Vagina (tissue), 2 donors: ENCODE measurements around the gene RNASE13. TPM values are rescaled to one million over a fixed set of nuclear protein-coding genes. Genes with fewer than 3 reads are reported as not detected.

Experiments used
- DNase-seq, 2 donors: peaks; one replicate each; pipeline ENCODE4 v3.0.0-alpha.2; 2017; ENCODE audit errors: extremely low spot score in 2 of 2
- H3K27ac ChIP-seq: fragments of 200-600 bp; sonication (generic); one replicate; pipeline ENCODE4 v1.5.1; 2019
- H3K27me3 ChIP-seq: fragments of 200-600 bp; sonication (generic); one replicate; pipeline ENCODE4 v1.5.1; 2019
- H3K36me3 ChIP-seq, 2 donors: fragments of 200-600 bp; sonication (generic); one replicate each; pipeline ENCODE4 v1.5.1; 2017 to 2019
- H3K4me1 ChIP-seq: fragments of 200-600 bp; sonication (generic); one replicate; pipeline ENCODE4 v1.5.1; 2019
- H3K4me3 ChIP-seq, 2 donors: fragments of 200-600 bp; sonication (generic); 1 replicate in 1 of 2; 2 replicates in 1 of 2; pipeline ENCODE4 v1.5.1; 2016 to 2019
- H3K9me3 ChIP-seq: fragments of 200-600 bp; sonication (generic); one replicate; pipeline ENCODE4 v1.5.1; 2019
- POLR2A ChIP-seq, 2 donors: fragments of 450-650 bp; IDR thresholded peaks; one replicate each; pipeline ENCODE4 v1.6.1; 2017; ENCODE audit warnings: antibody characterized with exemption in 2 of 2, mild to moderate bottlenecking in 2 of 2, moderate library complexity in 2 of 2
- POLR2AphosphoS5 ChIP-seq, 2 donors: sonication (generic); formaldehyde crosslinking; IDR thresholded peaks; one replicate each; pipeline ENCODE4 v1.9.0; 2017; ENCODE audit warnings: antibody characterized with exemption in 2 of 2, mild to moderate bottlenecking in 2 of 2, low read depth in 1 of 2; ENCODE audit not compliant: insufficient read depth in 1 of 2
- intact Hi-C: fragments of 100-400 bp; cut with DNase I; formaldehyde crosslinking; loops from one replicate; pipeline ENCODE4 v1.15.1; 2023
- total RNA-seq: library from RNA; depleted of rRNA; stranded (reverse); fragments of >200 nt; gene quantifications from one replicate; pipeline ENCODE4 v1.2.3, GENCODE V29; 2016
- TF ChIP-seq, protein P1 (sequence below), 3 experiments: fragments of 450-650 bp in 2 of 3; fragments of 200-600 bp in 1 of 3; sonication (generic) in 1 of 3; IDR thresholded peaks; one replicate each; pipeline ENCODE4 v1.5.1; 2017 to 2019; ENCODE audit warnings: antibody characterized with exemption in 3 of 3, mild to moderate bottlenecking in 2 of 3, moderate library complexity in 2 of 3

Gene RNASE13
- total RNA-seq, 1 donor from 2014 or later: not detected

DNA sequence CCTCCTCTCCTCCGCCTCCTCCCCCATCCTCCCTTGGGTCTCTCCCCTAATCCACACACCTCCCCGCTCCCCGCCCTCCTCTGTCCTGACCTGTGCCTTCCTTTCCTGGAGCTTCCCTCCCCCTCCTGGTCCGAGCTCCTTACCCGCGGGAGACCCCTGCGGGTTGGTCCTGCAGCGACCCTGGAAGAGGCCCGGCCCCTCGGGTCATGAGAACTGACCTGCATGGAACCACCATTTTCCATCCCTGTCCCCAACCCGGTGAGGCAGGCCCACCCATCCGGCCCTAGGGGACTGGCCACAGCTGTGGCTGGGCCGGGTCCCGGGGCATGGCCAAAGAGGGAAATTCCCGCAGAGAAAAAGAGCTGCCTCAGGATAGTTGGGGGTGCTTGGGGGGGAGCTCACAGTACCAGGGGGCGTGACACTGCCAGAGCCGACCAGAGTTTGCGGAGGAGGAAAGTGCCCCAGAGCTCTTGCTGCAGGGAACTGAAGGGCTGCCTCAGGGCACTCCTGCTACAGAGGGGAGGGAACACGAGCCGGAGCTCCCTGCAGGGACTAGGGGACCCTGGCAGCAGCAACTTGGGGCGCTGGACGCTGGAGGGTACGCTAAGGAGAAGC lies 36.1 kb upstream of the RNASE13 start:
- peaks cover 0 to 16% of the 10 kb centered on the region in 2 donors for H3K36me3 ChIP-seq
- no peaks in the 10 kb centered on the region for H3K27me3 ChIP-seq
- peak overlapping the region; percentile 95 for H3K27ac ChIP-seq
- H3K9me3 ChIP-seq: no peaks in the 10 kb centered on the region
- TF ChIP-seq, protein P1, sequence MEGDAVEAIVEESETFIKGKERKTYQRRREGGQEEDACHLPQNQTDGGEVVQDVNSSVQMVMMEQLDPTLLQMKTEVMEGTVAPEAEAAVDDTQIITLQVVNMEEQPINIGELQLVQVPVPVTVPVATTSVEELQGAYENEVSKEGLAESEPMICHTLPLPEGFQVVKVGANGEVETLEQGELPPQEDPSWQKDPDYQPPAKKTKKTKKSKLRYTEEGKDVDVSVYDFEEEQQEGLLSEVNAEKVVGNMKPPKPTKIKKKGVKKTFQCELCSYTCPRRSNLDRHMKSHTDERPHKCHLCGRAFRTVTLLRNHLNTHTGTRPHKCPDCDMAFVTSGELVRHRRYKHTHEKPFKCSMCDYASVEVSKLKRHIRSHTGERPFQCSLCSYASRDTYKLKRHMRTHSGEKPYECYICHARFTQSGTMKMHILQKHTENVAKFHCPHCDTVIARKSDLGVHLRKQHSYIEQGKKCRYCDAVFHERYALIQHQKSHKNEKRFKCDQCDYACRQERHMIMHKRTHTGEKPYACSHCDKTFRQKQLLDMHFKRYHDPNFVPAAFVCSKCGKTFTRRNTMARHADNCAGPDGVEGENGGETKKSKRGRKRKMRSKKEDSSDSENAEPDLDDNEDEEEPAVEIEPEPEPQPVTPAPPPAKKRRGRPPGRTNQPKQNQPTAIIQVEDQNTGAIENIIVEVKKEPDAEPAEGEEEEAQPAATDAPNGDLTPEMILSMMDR (IDR thresholded peaks at IDR 0.05): no peak
- TF ChIP-seq POLR2A (IDR thresholded peaks at IDR 0.05): no peak
- no peak for TF ChIP-seq POLR2AphosphoS5 (IDR thresholded peaks at IDR 0.05; ENCODE audit: insufficient read depth in 1 of 2, low read depth in 1 of 2)
- DNase-seq: no peak
- H3K4me3 ChIP-seq: peak overlapping the region; percentile 71 to 73
- H3K4me1 ChIP-seq: peaks cover 61% of the 10 kb centered on the region
- intact Hi-C loops: no loop called here

DNA sequence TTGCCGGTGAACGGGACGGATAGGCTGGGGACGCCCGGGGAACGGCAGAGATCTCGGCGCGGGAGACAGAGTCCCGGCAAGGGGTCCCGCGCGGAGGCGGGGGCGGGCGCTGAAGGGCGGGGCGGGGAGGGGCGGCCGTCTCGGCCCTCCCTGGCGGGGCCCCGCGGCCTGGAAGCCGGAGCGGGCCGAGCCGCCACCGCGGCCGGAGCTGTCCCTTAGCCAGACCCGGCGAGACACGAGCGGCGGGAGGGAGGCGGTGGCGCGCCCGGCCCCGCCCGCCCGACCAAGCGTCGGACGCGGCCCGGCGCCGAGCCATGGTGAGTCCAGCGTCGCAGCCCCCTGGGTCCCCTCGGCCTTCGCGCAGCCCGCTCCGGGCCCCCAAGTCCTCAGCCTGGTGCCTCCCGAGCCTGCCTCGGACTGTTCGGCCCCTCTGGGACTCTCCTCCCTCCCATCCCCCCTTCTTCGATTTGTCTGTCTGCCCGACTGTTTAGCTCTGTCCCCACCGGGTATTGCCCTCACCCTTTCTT lies 35.5 kb upstream of the RNASE13 start, which contains the start of gene ARHGEF40:
Gene ARHGEF40 (plus strand): TSS at position 222 of the 527 bp plus-strand sequence. CDS start 93 bp downstream, at position 315.
- H3K9me3 ChIP-seq: no peaks in the 10 kb centered on the region
- H3K4me1 ChIP-seq: peaks cover 59% of the 10 kb centered on the region
- TF ChIP-seq POLR2AphosphoS5 (IDR thresholded peaks at IDR 0.05; ENCODE audit: insufficient read depth in 1 of 2, low read depth in 1 of 2) (no peak), POLR2A (IDR thresholded peaks at IDR 0.05) (no peak)
- TF ChIP-seq, protein P1 (IDR thresholded peaks at IDR 0.05): no peak
- H3K27ac ChIP-seq: peak within 1 kb of the TSS; percentile 95
- peaks cover 0 to 10% of the 10 kb centered on the region in 2 donors for H3K36me3 ChIP-seq
- intact Hi-C loops: no loop called here
- H3K4me3 ChIP-seq: peak within 1 kb of the TSS; percentile 71 to 73
- DNase-seq: no peak
- H3K27me3 ChIP-seq: no peaks in the 10 kb centered on the region

DNA sequence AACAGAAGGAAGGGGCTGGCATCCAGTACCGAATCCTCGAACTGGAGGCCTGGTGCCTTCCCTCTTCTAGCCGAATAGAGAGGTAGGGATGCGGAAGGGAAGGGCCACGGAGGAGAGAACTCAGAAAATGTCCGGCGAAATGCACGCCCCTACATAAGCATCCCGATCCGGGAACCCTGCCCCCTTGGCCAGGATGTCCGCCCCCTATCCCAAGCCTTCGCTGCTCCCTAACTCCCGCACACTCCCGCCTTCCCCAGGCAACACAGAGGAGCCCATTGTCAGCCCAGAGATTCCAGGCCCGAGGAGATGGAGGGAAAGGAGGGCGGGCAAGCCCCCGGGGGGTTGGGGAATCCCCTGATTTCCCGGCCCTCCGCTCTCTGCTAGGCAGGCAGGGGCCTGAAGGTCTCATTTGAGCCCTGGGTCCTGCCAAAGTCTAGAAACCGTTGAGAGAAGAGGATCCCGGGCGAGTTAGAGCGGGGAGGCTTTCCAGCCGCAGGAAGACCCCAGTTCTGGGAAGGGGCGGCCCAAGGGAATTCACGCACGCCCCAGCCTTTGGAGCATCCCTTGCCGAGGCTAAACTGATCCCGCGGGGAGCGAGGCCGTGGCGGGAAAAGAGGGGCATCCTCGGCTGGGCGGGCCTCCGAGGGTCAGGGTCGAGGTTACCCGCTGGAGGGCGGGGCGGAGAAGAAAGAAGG lies 34.9 kb upstream of the RNASE13 start:
- peaks cover 53% of the 10 kb centered on the region for H3K4me1 ChIP-seq
- TF ChIP-seq, protein P1 (IDR thresholded peaks at IDR 0.05): no peak
- TF ChIP-seq POLR2AphosphoS5 (IDR thresholded peaks at IDR 0.05; ENCODE audit: insufficient read depth in 1 of 2, low read depth in 1 of 2): no peak
- no peak for TF ChIP-seq POLR2A (IDR thresholded peaks at IDR 0.05)

DNA sequence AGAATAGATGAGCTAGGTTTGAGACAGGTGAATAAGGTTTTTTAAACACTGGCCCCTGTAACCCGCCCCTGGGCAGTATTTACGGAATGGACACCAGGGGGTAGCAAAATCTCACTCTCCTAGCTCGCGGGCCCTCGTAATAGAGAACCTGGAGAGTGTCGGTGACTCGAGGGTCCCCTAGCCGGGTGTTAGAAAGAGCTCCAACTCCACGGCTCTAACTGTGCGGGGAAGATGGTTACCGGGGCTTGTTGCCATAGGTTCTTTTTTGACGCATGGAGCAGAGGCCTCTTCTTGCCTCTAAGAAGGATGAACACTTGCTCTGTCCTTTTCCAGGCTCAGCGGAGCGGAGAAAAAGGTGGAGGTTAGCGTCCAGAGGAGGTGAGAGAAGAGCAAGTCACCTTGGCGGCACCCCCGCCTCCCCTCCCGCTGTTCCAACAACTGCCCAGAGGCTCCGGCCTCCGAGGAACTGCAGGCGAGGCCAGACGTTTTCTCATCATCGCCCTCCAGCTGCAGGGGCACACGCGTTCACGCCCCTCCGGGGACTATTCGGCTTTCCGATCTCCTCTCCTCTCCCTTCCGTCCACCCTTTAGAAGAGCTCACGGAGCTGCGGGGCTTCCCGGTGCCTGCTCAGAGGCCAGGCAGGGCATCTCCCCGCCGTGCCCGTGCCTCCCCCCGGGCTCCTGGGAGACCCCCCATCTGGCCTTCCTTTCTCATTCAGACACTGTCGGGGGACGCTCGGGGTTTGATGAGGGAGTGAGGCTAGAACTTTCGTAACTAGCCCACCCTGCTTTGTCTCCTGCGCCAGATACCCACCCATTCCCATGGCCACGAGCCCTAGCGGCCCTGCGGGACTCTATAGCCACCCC lies 34.1 kb upstream of the RNASE13 start:
- peak overlapping the region; percentile 95 for H3K27ac ChIP-seq
- no peak for TF ChIP-seq POLR2A (IDR thresholded peaks at IDR 0.05)
- TF ChIP-seq, protein P1 (IDR thresholded peaks at IDR 0.05): peak in 2 of 3 experiments; percentile 68 to 75
- peak in 1 of 2 donors; percentile 33 for TF ChIP-seq POLR2AphosphoS5 (IDR thresholded peaks at IDR 0.05; ENCODE audit: insufficient read depth in 1 of 2, low read depth in 1 of 2)
- H3K4me1 ChIP-seq: peaks cover 45% of the 10 kb centered on the region
- DNase-seq: no peak
- intact Hi-C loops: loop anchor here (1.0 kb wide), 1 partner anchor 36 kb away; no protein-coding TSS in a partner anchor
- no peaks in the 10 kb centered on the region for H3K36me3 ChIP-seq
- no peaks in the 10 kb centered on the region for H3K9me3 ChIP-seq
- H3K27me3 ChIP-seq: no peaks in the 10 kb centered on the region
- peak overlapping the region; percentile 71 to 73 for H3K4me3 ChIP-seq

More for the DNA sequence above, 34.9 kb upstream of the RNASE13 start:
- no peaks in the 10 kb centered on the region for H3K9me3 ChIP-seq
- no peaks in the 10 kb centered on the region for H3K27me3 ChIP-seq
- peak overlapping the region; percentile 71 to 73 for H3K4me3 ChIP-seq
- peak overlapping the region; percentile 95 for H3K27ac ChIP-seq
- no peak for DNase-seq
- H3K36me3 ChIP-seq: peaks cover 0 to 6% of the 10 kb centered on the region in 2 donors
- intact Hi-C loops: loop anchor here (1.0 kb wide), 1 partner anchor 35 kb away; no protein-coding TSS in a partner anchor
